Keratinocyte (primary cell): Measurements from ENCODE around the gene GRM1. TPM values are rescaled to one million over a fixed set of nuclear protein-coding genes. Genes with fewer than 3 reads are reported as not detected.

Experiments
- DNase-seq: peaks from one replicate; pipeline ENCODE4 v3.0.0-alpha.2; 2011; ENCODE audit warnings: low read depth, missing footprints, low spot score
- FAIRE-seq: peaks from 2 replicates; lab custom pipeline; 2011; peaks lifted over from hg19 to GRCh38; lab: Jason Lieb, UNC
- H2AFZ ChIP-seq: 2 replicates; pipeline ENCODE4 v1.6.0; 2012; ENCODE audit warnings: low read length, control low read depth, inconsistent platforms; ENCODE audit not compliant: control insufficient read depth
- H3K27ac ChIP-seq: 2 replicates; pipeline ENCODE4 v1.5.1; 2011; ENCODE audit warnings: low read length; ENCODE audit not compliant: control insufficient read depth, insufficient read depth
- H3K27me3 ChIP-seq: 3 replicates; pipeline ENCODE4 v1.6.0; 2011; ENCODE audit warnings: low read length; ENCODE audit not compliant: control insufficient read depth, insufficient read depth; ENCODE audit errors: extremely low read depth
- H3K36me3 ChIP-seq, 2 experiments: 2 replicates in 1 of 2; 3 replicates in 1 of 2; pipeline ENCODE4 v1.5.1; 2011; ENCODE audit warnings: low read length in 2 of 2, mild to moderate bottlenecking in 1 of 2; ENCODE audit not compliant: control insufficient read depth in 2 of 2, insufficient read depth in 2 of 2; ENCODE audit errors: extremely low read depth in 1 of 2
- H3K4me1 ChIP-seq: 3 replicates; pipeline ENCODE4 v1.5.1; 2011; ENCODE audit warnings: low read length; ENCODE audit not compliant: control insufficient read depth, insufficient read depth; ENCODE audit errors: extremely low read depth
- H3K4me2 ChIP-seq: 3 replicates; pipeline ENCODE4 v1.6.0; 2011; ENCODE audit warnings: low read depth, low read length; ENCODE audit not compliant: control insufficient read depth, insufficient read depth; ENCODE audit errors: extremely low read depth
- H3K4me3 ChIP-seq, 3 experiments: fragments of 200-600 bp in 1 of 3; sonication (generic) in 1 of 3; 2 replicates in 2 of 3; 3 replicates in 1 of 3; pipeline ENCODE4 v1.5.1; 2011 to 2016; ENCODE audit warnings: low read length in 3 of 3, mild to moderate bottlenecking in 3 of 3, control low read depth in 2 of 3, inconsistent platforms in 1 of 3, low read depth in 1 of 3, mixed read lengths in 1 of 3, mixed run types in 1 of 3, moderate library complexity in 1 of 3; ENCODE audit not compliant: control insufficient read depth in 2 of 3, insufficient read depth in 2 of 3; ENCODE audit errors: extremely low read depth in 1 of 3
- H3K79me2 ChIP-seq: 2 replicates; pipeline ENCODE4 v1.6.0; 2012; ENCODE audit warnings: low read length; ENCODE audit not compliant: control insufficient read depth, insufficient read depth
- H3K9ac ChIP-seq: 3 replicates; pipeline ENCODE4 v1.6.0; 2011; ENCODE audit warnings: low read length; ENCODE audit not compliant: control insufficient read depth, insufficient read depth; ENCODE audit errors: extremely low read depth
- H3K9me1 ChIP-seq: 3 replicates; pipeline ENCODE4 v1.6.0; 2011; ENCODE audit warnings: low read length; ENCODE audit not compliant: control insufficient read depth, insufficient read depth; ENCODE audit errors: extremely low read depth
- H3K9me3 ChIP-seq: 2 replicates; pipeline ENCODE4 v1.5.1; 2012; ENCODE audit warnings: low read depth, low read length; ENCODE audit not compliant: control insufficient read depth
- H4K20me1 ChIP-seq: 3 replicates; pipeline ENCODE4 v1.6.0; 2011; ENCODE audit warnings: low read length; ENCODE audit not compliant: control insufficient read depth, insufficient read depth; ENCODE audit errors: extremely low read depth
- EZH2 ChIP-seq: IDR thresholded peaks from one replicate; pipeline ENCODE4 v1.6.1; 2012; ENCODE audit warnings: inconsistent platforms, mild to moderate bottlenecking, low read length, moderate library complexity
- dilution Hi-C: fragments of 300-500 bp; cut with MboI; formaldehyde crosslinking; loops from one replicate; pipeline ENCODE4 v1.7.0; 2020; ENCODE audit warnings: low sequenced_read_pairs; ENCODE audit not compliant: extremely low pct_ligation_motif_present
- polyA plus RNA-seq, 5 experiments: library from polyadenylated mRNA; depleted of rRNA in 3 of 5; stranded (reverse) in 3 of 5; stranded (forward) in 1 of 5; unstranded in 1 of 5; fragments of >200 nt; gene quantifications; 1 replicate in 1 of 5; 2 replicates in 3 of 5; 3 replicates in 1 of 5; pipeline versions ENCODE4 v1.2.1 to v1.2.3, GENCODE V29; 2011 to 2012; ENCODE audit warnings: missing spikeins in 2 of 5, low read depth in 1 of 5, low replicate concordance in 1 of 5
- TF ChIP-seq, protein P1 (sequence below), 3 experiments: IDR thresholded peaks in 1 of 3; conservative IDR thresholded peaks in 1 of 3; optimal IDR thresholded peaks in 1 of 3; 2 replicates in 2 of 3; 3 replicates in 1 of 3; pipeline versions ENCODE3 to v1.5.1; 2011; ENCODE audit warnings: low read length in 3 of 3, mild to moderate bottlenecking in 3 of 3, moderate library complexity in 2 of 3, control low read depth in 1 of 3, inconsistent platforms in 1 of 3; ENCODE audit not compliant: insufficient read depth in 2 of 3; ENCODE audit errors: extremely low read depth in 1 of 3

GRM1 gene
- polyA plus RNA-seq, 1 donor (not counting 4 experiments of a cell fraction or from before 2014, with no cell fraction given): not detected

DNA sequence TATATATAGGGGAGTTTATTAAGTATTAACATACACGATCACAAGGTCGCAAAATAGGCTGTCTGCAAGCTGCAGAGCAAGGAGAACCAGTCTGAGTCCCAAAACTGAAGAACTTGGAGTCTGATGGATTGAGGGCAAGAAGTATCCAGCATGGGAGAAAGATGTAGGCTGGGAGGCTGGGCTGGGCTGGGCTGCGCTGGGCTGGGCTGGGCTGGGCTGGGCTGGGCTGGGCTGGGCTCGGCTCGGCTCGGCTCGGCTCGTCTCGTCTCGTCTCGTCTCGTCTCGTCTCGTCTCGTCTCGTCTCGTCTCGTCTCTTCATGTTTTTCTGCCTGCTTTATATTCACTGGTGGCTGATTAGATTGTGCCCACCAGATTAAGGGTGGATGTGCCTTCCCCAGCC lies 238.6 kb downstream of the GRM1 start:
- Histone ChIP-seq H2AFZ (no peak overlapping the region), H3K36me3 (no peaks in the 10 kb centered on the region), H3K9ac (no peak overlapping the region), H3K79me2 (no peaks in the 10 kb centered on the region), H3K9me3 (no peaks in the 10 kb centered on the region), H3K9me1 (no peaks in the 10 kb centered on the region), H3K27me3 (no peaks in the 10 kb centered on the region), H3K4me1 (no peaks in the 10 kb centered on the region), H4K20me1 (no peaks in the 10 kb centered on the region), H3K4me3 (no peak overlapping the region), H3K4me2 (no peak overlapping the region), H3K27ac (no peak overlapping the region)
- TF ChIP-seq EZH2: no peak
- TF ChIP-seq, protein P1, sequence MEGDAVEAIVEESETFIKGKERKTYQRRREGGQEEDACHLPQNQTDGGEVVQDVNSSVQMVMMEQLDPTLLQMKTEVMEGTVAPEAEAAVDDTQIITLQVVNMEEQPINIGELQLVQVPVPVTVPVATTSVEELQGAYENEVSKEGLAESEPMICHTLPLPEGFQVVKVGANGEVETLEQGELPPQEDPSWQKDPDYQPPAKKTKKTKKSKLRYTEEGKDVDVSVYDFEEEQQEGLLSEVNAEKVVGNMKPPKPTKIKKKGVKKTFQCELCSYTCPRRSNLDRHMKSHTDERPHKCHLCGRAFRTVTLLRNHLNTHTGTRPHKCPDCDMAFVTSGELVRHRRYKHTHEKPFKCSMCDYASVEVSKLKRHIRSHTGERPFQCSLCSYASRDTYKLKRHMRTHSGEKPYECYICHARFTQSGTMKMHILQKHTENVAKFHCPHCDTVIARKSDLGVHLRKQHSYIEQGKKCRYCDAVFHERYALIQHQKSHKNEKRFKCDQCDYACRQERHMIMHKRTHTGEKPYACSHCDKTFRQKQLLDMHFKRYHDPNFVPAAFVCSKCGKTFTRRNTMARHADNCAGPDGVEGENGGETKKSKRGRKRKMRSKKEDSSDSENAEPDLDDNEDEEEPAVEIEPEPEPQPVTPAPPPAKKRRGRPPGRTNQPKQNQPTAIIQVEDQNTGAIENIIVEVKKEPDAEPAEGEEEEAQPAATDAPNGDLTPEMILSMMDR (optimal IDR thresholded peaks at IDR 0.05 in 1 of 3, IDR thresholded peaks at IDR 0.05 in 1 of 3, conservative IDR thresholded peaks at IDR 0.05 in 1 of 3; ENCODE audit: extremely low read depth in 1 of 3, insufficient read depth in 2 of 3, low read length in 3 of 3): no peak
- FAIRE-seq: no peak
- dilution Hi-C loops: no loop called here
- no peak for DNase-seq

DNA sequence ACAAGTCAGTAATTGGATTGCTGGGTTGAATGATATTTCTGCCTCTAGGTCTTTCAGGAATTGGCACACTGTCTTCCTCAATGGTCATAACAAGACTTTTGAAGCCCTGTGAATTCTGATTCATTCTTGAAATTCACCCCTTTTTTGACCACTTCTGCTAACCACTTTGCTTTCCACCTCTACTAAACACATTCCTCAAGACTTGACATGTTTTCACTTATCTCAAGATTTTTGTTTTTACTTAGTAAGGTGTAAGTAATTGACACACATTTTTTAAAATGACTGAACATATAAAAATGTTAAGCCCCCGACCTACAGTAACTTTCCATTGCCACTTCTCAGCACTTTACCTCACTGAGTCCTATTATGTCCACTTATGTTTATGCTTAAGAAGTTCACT lies 239.1 kb downstream of the GRM1 start:
- Histone ChIP-seq H3K36me3 (no peaks in the 10 kb centered on the region), H2AFZ (no peak overlapping the region), H3K27me3 (no peaks in the 10 kb centered on the region), H3K4me2 (no peak overlapping the region), H3K9me1 (no peaks in the 10 kb centered on the region), H3K79me2 (no peaks in the 10 kb centered on the region), H3K4me1 (no peaks in the 10 kb centered on the region), H3K9ac (no peak overlapping the region), H4K20me1 (no peaks in the 10 kb centered on the region), H3K9me3 (no peaks in the 10 kb centered on the region), H3K27ac (no peak overlapping the region), H3K4me3 (no peak overlapping the region)
- FAIRE-seq: no peak
- no peak for DNase-seq
- dilution Hi-C loops: no loop called here
- TF ChIP-seq, protein P1 (optimal IDR thresholded peaks at IDR 0.05 in 1 of 3, IDR thresholded peaks at IDR 0.05 in 1 of 3, conservative IDR thresholded peaks at IDR 0.05 in 1 of 3; ENCODE audit: extremely low read depth in 1 of 3, insufficient read depth in 2 of 3, low read length in 3 of 3): no peak
- no peak for TF ChIP-seq EZH2
